Prostate gland (tissue), 2 donors: ENCODE results near the gene RASAL2.

Source experiments
- POLR2A ChIP-seq: fragments of 450-650 bp; IDR thresholded peaks from one replicate; pipeline ENCODE4 v1.6.1; 2016; ENCODE audit warnings: antibody characterized with exemption, mild to moderate bottlenecking
- POLR2AphosphoS5 ChIP-seq: sonication (generic); formaldehyde crosslinking; IDR thresholded peaks from one replicate; pipeline ENCODE4 v1.6.1; 2017; ENCODE audit warnings: antibody characterized with exemption
- TF ChIP-seq, protein P1 (sequence below), 4 experiments: fragments of 200-600 bp in 2 of 4; fragments of 450-650 bp in 2 of 4; sonication (generic) in 2 of 4; IDR thresholded peaks; 1 replicate in 3 of 4; 2 replicates in 1 of 4; pipeline ENCODE4 v1.5.1; 2016 to 2019; ENCODE audit warnings: antibody characterized with exemption in 4 of 4, mild to moderate bottlenecking in 2 of 4, moderate library complexity in 2 of 4

DNA sequence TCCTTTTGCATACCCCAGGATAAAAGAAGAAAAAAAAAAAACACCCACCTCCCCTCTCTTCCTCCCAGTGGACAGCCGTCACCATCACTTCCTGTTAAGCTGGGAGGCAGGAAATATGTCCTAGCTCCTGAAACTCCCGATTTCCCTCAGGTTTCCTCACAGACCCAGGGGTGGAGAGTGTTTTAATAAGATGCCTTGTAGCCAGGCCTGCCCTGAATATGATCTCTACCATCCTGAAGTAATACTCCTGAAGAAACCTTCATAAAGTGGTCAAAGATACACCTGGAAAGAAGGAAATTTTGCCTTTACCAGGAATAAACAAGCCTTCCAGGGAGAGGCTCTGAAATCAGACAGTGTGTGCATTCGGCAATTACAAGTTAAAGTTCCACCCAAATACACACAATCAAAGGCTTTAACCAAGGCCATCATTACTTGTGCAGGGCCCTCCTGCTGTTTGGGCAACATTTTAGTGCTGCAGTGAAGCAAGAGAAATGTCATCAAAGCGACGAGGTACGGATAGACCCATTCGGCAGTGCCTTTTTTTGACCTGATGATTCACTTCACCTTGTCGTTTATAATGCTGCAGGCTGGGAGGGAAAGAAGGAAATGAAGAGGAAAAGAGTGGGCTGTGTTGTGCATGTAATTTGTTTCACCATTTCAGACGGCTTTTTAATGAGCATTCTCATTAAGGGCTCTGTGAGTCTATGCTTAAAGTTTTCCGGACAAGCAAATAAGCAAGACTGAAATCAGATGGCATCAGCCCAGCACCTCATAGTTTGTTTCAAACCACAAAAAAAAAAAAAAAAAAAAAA is 41.0 kb upstream of the RASAL2 start:
- TF ChIP-seq, protein P1, sequence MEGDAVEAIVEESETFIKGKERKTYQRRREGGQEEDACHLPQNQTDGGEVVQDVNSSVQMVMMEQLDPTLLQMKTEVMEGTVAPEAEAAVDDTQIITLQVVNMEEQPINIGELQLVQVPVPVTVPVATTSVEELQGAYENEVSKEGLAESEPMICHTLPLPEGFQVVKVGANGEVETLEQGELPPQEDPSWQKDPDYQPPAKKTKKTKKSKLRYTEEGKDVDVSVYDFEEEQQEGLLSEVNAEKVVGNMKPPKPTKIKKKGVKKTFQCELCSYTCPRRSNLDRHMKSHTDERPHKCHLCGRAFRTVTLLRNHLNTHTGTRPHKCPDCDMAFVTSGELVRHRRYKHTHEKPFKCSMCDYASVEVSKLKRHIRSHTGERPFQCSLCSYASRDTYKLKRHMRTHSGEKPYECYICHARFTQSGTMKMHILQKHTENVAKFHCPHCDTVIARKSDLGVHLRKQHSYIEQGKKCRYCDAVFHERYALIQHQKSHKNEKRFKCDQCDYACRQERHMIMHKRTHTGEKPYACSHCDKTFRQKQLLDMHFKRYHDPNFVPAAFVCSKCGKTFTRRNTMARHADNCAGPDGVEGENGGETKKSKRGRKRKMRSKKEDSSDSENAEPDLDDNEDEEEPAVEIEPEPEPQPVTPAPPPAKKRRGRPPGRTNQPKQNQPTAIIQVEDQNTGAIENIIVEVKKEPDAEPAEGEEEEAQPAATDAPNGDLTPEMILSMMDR (IDR thresholded peaks at IDR 0.05), result no peak
- no peak for TF ChIP-seq POLR2AphosphoS5
- TF ChIP-seq POLR2A, result no peak
